ENCODE measurements around the gene REXO5.

GRCh38 chr16:20768818-20769217 lies 37.5 kb upstream of the REXO5 start:
- TF ChIP-seq CTCF (IDR thresholded peaks at IDR 0.05; ENCODE audit: borderline replicate concordance, extremely low read depth, low read length, poor library complexity, severe bottlenecking) (no peak), EZH2 (IDR thresholded peaks at IDR 0.05; ENCODE audit: borderline replicate concordance, low read depth, low read length, severe bottlenecking) (no peak)
